Gastroesophageal sphincter (tissue), 2 donors: ENCODE data around the gene TNFSF10.

ENCODE experiments used
- POLR2A ChIP-seq, 2 donors: fragments of 450-650 bp; IDR thresholded peaks; one replicate each; pipeline ENCODE4 v1.6.1; 2017; ENCODE audit warnings: antibody characterized with exemption in 2 of 2, mild to moderate bottlenecking in 2 of 2, moderate library complexity in 1 of 2
- POLR2AphosphoS5 ChIP-seq: sonication (generic); formaldehyde crosslinking; IDR thresholded peaks from one replicate; pipeline ENCODE4 v1.6.1; 2017; ENCODE audit warnings: antibody characterized with exemption

DNA sequence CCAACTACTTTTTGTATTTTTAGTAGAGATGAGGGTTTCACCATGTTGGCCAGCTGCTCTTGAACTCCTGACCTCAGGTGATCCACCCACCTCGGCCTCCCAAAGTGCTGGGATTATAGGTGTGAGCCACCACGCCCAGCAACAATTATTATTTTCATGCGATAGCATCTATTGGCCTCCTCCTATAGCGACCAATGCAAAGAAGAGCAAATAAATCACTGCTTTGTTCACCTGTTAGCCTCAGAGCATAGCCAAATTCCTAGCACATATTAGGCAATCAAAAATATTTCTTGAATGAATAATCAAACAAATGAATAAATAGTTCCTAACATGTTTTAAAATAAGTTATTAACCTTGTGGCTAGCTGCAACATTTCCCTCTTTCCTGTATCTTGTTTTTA, 36.8 kb upstream of the TNFSF10 start:
- TF ChIP-seq POLR2AphosphoS5 (peak; percentile 8), POLR2A (IDR thresholded peaks at IDR 0.05) (no peak)
